ENCODE results near the gene ATPAF2. TPM values are rescaled to one million over a fixed set of nuclear protein-coding genes. Genes with fewer than 3 reads are reported as not detected.

Gene ATPAF2
- total and polyA plus RNA-seq, 2 experiments from 2014 or later = 24.3 to 25.7 TPM

DNA sequence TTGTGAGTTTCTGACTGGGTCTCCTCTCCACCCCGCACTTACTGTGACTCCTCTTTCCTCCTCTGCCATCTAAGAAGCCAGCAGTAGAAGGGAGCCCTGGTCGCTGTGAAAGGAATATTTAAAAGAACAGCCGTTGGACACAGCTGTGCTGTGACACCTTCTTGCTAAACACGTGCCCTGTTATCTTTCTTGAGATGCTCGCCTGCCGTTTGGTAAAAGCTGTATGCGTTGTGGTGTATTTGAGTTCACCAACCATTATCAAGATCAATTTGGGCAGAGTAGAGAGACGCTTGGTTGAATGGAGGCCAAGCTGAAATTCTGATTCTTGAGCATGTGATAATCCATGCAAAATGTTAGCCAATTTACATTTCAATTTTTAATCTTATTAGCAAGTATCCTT, 4.0 kb upstream of the ATPAF2 start (continued):
- TF ChIP-seq, protein P1, sequence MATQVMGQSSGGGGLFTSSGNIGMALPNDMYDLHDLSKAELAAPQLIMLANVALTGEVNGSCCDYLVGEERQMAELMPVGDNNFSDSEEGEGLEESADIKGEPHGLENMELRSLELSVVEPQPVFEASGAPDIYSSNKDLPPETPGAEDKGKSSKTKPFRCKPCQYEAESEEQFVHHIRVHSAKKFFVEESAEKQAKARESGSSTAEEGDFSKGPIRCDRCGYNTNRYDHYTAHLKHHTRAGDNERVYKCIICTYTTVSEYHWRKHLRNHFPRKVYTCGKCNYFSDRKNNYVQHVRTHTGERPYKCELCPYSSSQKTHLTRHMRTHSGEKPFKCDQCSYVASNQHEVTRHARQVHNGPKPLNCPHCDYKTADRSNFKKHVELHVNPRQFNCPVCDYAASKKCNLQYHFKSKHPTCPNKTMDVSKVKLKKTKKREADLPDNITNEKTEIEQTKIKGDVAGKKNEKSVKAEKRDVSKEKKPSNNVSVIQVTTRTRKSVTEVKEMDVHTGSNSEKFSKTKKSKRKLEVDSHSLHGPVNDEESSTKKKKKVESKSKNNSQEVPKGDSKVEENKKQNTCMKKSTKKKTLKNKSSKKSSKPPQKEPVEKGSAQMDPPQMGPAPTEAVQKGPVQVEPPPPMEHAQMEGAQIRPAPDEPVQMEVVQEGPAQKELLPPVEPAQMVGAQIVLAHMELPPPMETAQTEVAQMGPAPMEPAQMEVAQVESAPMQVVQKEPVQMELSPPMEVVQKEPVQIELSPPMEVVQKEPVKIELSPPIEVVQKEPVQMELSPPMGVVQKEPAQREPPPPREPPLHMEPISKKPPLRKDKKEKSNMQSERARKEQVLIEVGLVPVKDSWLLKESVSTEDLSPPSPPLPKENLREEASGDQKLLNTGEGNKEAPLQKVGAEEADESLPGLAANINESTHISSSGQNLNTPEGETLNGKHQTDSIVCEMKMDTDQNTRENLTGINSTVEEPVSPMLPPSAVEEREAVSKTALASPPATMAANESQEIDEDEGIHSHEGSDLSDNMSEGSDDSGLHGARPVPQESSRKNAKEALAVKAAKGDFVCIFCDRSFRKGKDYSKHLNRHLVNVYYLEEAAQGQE (IDR thresholded peaks at IDR 0.05; ENCODE audit: unreplicated experiment) = no peak
- TF ChIP-seq, protein P2, sequence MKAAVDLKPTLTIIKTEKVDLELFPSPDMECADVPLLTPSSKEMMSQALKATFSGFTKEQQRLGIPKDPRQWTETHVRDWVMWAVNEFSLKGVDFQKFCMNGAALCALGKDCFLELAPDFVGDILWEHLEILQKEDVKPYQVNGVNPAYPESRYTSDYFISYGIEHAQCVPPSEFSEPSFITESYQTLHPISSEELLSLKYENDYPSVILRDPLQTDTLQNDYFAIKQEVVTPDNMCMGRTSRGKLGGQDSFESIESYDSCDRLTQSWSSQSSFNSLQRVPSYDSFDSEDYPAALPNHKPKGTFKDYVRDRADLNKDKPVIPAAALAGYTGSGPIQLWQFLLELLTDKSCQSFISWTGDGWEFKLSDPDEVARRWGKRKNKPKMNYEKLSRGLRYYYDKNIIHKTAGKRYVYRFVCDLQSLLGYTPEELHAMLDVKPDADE (IDR thresholded peaks at IDR 0.05) = no peak
- no peak for TF ChIP-seq EZH2 (IDR thresholded peaks at IDR 0.05; ENCODE audit: low read depth, unreplicated experiment)
- TF ChIP-seq EZH2phosphoT487 (IDR thresholded peaks at IDR 0.05; ENCODE audit: unreplicated experiment) = no peak
- TF ChIP-seq STAT1 (IDR thresholded peaks at IDR 0.05; ENCODE audit: unreplicated experiment) = no peak
- TF ChIP-seq, protein P3, sequence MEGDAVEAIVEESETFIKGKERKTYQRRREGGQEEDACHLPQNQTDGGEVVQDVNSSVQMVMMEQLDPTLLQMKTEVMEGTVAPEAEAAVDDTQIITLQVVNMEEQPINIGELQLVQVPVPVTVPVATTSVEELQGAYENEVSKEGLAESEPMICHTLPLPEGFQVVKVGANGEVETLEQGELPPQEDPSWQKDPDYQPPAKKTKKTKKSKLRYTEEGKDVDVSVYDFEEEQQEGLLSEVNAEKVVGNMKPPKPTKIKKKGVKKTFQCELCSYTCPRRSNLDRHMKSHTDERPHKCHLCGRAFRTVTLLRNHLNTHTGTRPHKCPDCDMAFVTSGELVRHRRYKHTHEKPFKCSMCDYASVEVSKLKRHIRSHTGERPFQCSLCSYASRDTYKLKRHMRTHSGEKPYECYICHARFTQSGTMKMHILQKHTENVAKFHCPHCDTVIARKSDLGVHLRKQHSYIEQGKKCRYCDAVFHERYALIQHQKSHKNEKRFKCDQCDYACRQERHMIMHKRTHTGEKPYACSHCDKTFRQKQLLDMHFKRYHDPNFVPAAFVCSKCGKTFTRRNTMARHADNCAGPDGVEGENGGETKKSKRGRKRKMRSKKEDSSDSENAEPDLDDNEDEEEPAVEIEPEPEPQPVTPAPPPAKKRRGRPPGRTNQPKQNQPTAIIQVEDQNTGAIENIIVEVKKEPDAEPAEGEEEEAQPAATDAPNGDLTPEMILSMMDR (conservative IDR thresholded peaks at IDR 0.05; ENCODE audit: low read depth in 2 of 2) = no peak
- no peak for TF ChIP-seq NANOG (IDR thresholded peaks at IDR 0.05; ENCODE audit: borderline replicate concordance)
- TF ChIP-seq POLR2AphosphoS5 (IDR thresholded peaks at IDR 0.05; ENCODE audit: low read depth) = no peak
- no peak for TF ChIP-seq ZNF331 (CRISPR knock-in tag; IDR thresholded peaks at IDR 0.05; ENCODE audit: low read depth)
- TF ChIP-seq JUNB (IDR thresholded peaks at IDR 0.05; ENCODE audit: unreplicated experiment) = no peak
- no peak for TF ChIP-seq CREB1 (CRISPR knock-in tag; IDR thresholded peaks at IDR 0.05; ENCODE audit: low read depth)
- no peak for TF ChIP-seq ZNF114 (CRISPR knock-in tag; IDR thresholded peaks at IDR 0.05)

DNA sequence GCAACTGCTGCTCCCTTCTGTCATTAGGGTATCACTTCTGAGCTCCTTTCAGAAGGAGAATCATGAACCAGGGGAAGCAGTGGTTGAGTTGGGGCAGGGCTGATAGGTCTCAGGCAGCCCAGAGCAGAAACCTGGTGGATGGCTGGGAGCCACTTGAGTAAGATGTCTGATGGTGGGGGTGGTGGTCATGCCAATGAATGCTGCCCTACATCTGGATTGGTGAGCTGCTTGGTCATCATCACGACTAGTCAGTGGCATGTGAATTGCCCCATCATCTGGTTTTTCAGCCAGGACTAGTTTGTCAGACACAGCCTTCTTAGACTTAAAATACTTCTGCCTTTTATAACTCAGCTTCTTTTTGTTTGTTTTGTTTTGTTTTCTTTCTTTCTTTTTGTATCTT, 2.8 kb upstream of the ATPAF2 start:
- H3K27me3 ChIP-seq (ENCODE audit: insufficient read depth) = no peaks in the 10 kb centered on the region
- H2AFZ ChIP-seq = no peak overlapping the region
- DNase-seq (ENCODE audit: low spot score) (no peak), ATAC-seq (no peak)
- no peaks in the 10 kb centered on the region for H3K9me2 ChIP-seq (ENCODE audit: insufficient read depth)
- no peak overlapping the region for H3K4me2 ChIP-seq
- Mint-ChIP-seq H3K27ac (no peak overlapping the region), H3K4me3 (peak overlapping the region; percentile 89; the same call in 1 of the 3 replicates), H3K27me3 (ENCODE audit: insufficient read depth, low read depth, poor library complexity) (peaks cover 14% of the 10 kb centered on the region), H3K36me3 (ENCODE audit: low read depth) (peaks cover 11% of the 10 kb centered on the region; the same call in 2 of the 3 replicates), H3K9me3 (no peaks in the 10 kb centered on the region; the same call in 2 of the 3 replicates), H3K4me1 (peaks cover 34% of the 10 kb centered on the region)
- no peak overlapping the region for H3K4me3 ChIP-seq
- peaks cover 20% of the 10 kb centered on the region for H4K20me1 ChIP-seq (replicated peaks; ENCODE audit: insufficient read depth)
- H3F3A ChIP-seq (replicated peaks; ENCODE audit: low read depth) = no peaks in the 10 kb centered on the region
- H3K27ac ChIP-seq (ENCODE audit: low read depth) = no peak overlapping the region
- peaks cover 4% of the 10 kb centered on the region; the same call in 1 of the 2 replicates for H3K36me3 ChIP-seq (ENCODE audit: insufficient read depth)
- peaks cover 9% of the 10 kb centered on the region for H3K4me1 ChIP-seq (ENCODE audit: insufficient read depth)
- H3K79me2 ChIP-seq (replicated peaks; ENCODE audit: insufficient read depth) = peaks cover 25% of the 10 kb centered on the region
- TF ChIP-seq NANOG (IDR thresholded peaks at IDR 0.05; ENCODE audit: borderline replicate concordance) = no peak
- no peak for TF ChIP-seq JUNB (IDR thresholded peaks at IDR 0.05; ENCODE audit: unreplicated experiment)
- TF ChIP-seq, protein P3 (conservative IDR thresholded peaks at IDR 0.05; ENCODE audit: low read depth in 2 of 2) = no peak
- no peak for TF ChIP-seq ZNF114 (CRISPR knock-in tag; IDR thresholded peaks at IDR 0.05)
